Astrocyte of the spinal cord (primary cell): Measurements from ENCODE around the gene HDC.
A peak's percentile ranks its signal among the peaks of the same experiment; 100 is the strongest.

Experiments
- DNase-seq: peaks from one replicate; pipeline ENCODE4 v3.0.0; 2011; ENCODE audit warnings: low read depth, low spot score
- H3K4me3 ChIP-seq: 2 replicates; pipeline ENCODE4 v1.5.1; 2011; ENCODE audit warnings: low read depth, mild to moderate bottlenecking, low read length, moderate library complexity
- CTCF ChIP-seq: IDR thresholded peaks from 2 replicates; pipeline ENCODE4 v1.5.1; 2012; ENCODE audit warnings: low read depth, mild to moderate bottlenecking, low read length, inconsistent platforms
- in situ Hi-C: cut with HindIII; loops from 2 replicates; pipeline ENCODE4 v1.10.0; 2017; ENCODE audit warnings: low sequenced_read_pairs

The HDC gene

GRCh38 chr15:50257924-50258323, 7.6 kb downstream of the HDC start:
- in situ Hi-C loops, result no loop called here

GRCh38 chr15:50257332-50257731, 8.2 kb downstream of the HDC start:
- DNase-seq, result no peak
- no peak for TF ChIP-seq CTCF
- in situ Hi-C loops, result no loop called here
- H3K4me3 ChIP-seq, result no peak overlapping the region

More at GRCh38 chr15:50257924-50258323, 7.6 kb downstream of the HDC start:
- DNase-seq, result peak; percentile 27
- TF ChIP-seq CTCF, result no peak
- no peak overlapping the region for H3K4me3 ChIP-seq

GRCh38 chr15:50256188-50257041, 9.1 kb downstream of the HDC start:
- TF ChIP-seq CTCF, result no peak
- DNase-seq, result peak; percentile 68
- H3K4me3 ChIP-seq, result no peak overlapping the region
- in situ Hi-C loops, result no loop called here

- no peak for DNase-seq
- TF ChIP-seq CTCF, result no peak
- in situ Hi-C loops, result no loop called here
- H3K4me3 ChIP-seq, result no peak overlapping the region
These were observed 13.0 kb downstream of the HDC start for GRCh38 chr15:50252556-50252955.

- DNase-seq, result no peak
- TF ChIP-seq CTCF, result no peak
- in situ Hi-C loops, result no loop called here
- no peak overlapping the region for H3K4me3 ChIP-seq
These were observed 13.8 kb downstream of the HDC start for GRCh38 chr15:50251638-50252182.

GRCh38 chr15:50250760-50251394, 14.6 kb downstream of the HDC start:
- no peak for DNase-seq
- in situ Hi-C loops, result no loop called here
- H3K4me3 ChIP-seq, result no peak overlapping the region
- TF ChIP-seq CTCF, result no peak
